Measurements from ENCODE around the gene LIN28A. TPM values are rescaled to one million over a fixed set of nuclear protein-coding genes. Genes with fewer than 3 reads are reported as not detected.
"Not testable (repeated sequence)": the region's sequence is repeated elsewhere in the genome, so short reads cannot be mapped to it uniquely, and the experiment has no call there.

LIN28A gene
- under 1 TPM in 5 of 10 donors, not detected in 5; 0.03 to 0.18 (median 0.06) TPM for polyA plus RNA-seq (ENCODE audit: insufficient read length in 10 of 10)
- long read RNA-seq, donor 1 = 0 reads
- long read RNA-seq, donor 2 = 0 reads
- long read RNA-seq, donor 3 = 0 reads
- long read RNA-seq, donor 4 = 0 reads
- long read RNA-seq, donor 5 = 0 reads
- long read RNA-seq, donor 6 = 0 reads
- long read RNA-seq, donor 7 = 0 reads
- long read RNA-seq, donor 8 = 0 reads
- long read RNA-seq, donor 9 = 0 reads

DNA sequence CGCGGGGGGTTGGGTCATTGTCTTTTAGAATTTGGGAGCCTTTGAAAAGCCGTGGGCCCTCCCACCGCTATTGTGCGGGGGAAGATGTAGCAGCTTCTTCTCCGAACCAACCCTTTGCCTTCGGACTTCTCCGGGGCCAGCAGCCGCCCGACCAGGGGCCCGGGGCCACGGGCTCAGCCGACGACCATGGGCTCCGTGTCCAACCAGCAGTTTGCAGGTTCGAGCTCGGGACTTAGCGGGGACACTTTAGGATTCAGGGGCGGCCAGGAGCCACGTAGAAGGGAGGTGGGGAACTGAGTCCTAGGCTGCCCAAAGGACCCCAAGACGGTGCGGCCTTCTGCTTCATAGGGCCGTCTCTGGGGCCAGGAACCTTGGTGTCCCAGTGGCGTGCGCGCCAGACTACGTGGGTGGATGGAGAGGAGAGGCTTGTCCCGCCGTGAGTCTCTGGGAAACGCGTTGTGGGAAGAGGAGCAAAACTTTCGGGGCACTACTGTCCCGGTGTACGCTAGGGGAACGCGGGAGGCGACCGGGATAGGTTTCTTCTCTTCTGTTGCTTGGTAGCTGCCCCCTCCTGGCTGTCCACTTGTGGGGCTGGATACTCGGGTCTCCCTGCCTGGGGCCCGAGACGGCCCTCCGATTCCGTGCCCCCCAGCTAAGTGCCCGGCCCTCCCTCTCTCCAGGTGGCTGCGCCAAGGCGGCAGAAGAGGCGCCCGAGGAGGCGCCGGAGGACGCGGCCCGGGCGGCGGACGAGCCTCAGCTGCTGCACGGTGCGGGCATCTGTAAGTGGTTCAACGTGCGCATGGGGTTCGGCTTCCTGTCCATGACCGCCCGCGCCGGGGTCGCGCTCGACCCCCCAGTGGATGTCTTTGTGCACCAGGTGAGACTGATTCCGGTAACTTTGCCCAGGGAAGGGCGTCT, at the start of gene LIN28A:
TSS of gene LIN28A (plus strand) at position 112 of the 918 bp plus-strand sequence. CDS start at position 187, 75 bp downstream.
- DNase-seq = no peak

- DNase-seq = no peak
These were observed 49.0 kb upstream of the LIN28A start for GRCh38 chr1:26361605-26362122.

DNA sequence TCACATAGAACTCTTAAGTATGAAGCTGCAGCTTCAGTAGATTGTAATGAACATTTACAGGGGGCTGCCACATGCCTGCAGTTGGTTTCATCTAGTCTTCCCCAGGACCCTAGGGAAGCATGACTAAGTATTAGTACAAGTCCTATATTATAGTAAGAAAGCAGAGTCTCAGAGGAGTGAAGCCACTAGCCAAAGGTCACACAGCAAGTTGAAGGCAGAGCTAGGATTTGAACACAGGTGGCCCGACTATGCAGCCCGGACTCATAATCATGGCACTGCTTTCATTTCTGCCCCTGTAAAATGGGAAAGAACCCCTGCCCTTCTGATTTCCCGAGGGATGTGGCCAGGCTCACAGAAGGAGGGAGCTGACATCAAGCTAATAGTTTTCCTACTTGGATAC, 48.3 kb upstream of the LIN28A start:
- DNase-seq = no peak

DNA sequence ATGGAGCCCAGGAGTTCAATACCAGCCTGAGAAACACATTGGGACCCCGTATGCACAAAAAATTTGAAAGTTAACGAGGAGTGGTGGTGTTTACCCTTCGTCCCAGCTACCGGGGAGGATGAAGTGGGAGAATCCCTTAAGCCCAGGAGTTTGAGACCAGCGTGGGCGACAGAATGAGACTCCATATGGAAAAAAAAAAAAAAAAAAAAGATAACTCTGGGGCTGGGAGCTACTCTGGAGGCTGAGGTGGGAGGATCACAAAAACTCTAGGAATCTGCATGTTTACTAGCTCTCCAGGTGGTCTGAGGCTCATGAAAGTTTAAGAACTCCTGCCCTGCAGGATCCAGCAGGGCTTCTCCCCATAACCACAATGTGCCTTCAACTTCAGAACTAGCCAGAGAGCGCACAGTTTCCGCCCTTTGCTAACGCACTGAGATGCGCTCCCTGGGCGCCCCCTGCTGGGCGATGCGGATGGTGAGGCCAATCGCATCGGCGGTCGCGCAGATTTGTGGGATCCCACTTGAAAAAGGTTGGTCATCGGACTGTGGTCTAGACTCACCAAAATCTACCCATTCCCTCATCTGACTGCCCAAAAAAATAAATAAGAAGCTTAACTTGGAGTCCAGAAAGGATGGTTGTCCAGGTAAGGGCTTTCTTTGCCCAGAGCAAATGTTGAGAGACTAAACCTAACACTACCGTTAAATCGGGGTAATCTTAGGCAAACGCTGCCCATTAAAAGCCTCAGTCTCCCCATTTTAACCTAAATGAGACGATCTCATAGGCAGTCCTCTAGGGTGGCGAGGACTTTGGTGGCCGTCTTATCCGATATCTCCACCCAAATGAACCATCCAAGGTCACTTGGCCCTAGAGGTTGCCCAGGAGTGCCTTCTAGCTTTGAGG, 46.8 kb upstream of the LIN28A start:
- peak; percentile 38 to 75 (median 64) for DNase-seq

GRCh38 chr1:26364956-26365355, 45.7 kb upstream of the LIN28A start:
- DNase-seq = no peak

GRCh38 chr1:26367441-26367840, 43.2 kb upstream of the LIN28A start:
- DNase-seq = no peak

DNA sequence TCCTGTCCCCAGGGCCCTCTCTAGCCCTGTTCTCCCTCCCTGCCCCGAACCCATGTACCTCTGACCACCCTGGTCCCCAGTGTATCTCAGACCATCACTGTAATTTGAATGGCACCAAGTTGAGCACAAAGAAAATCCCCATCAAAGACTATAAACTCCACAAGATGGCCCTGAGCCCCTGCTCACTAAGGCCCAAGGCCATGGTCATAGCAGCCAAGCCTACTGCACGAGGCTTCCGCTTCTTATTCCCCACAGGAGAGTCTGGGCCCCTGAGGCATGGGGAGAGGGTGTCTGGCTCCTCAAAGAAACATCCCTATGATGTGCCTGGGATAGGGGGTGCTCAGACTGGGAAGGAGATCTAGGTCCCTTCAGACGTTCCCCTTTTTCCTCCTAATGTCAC, 42.6 kb upstream of the LIN28A start:
- no peak for DNase-seq

DNA sequence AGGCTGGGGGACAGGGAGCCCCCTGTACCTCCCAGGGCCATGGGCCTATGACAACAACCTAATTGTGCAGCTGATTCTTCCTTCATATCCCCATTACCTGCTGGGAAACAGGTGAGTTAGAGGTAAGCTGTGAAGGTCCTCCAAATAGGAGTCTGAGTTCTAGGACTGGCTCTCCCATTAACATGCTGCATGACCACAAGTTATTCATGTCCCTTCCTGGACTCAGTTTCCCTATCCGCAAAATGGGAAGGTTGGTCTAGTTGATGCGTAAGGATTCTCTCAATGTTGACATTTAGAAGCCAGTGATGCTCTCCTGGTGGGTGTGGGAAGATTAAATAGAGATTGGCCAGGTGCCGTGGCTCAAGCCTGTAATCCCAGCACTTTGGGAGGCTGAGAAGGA, 42.1 kb upstream of the LIN28A start:
- DNase-seq = no peak

DNA sequence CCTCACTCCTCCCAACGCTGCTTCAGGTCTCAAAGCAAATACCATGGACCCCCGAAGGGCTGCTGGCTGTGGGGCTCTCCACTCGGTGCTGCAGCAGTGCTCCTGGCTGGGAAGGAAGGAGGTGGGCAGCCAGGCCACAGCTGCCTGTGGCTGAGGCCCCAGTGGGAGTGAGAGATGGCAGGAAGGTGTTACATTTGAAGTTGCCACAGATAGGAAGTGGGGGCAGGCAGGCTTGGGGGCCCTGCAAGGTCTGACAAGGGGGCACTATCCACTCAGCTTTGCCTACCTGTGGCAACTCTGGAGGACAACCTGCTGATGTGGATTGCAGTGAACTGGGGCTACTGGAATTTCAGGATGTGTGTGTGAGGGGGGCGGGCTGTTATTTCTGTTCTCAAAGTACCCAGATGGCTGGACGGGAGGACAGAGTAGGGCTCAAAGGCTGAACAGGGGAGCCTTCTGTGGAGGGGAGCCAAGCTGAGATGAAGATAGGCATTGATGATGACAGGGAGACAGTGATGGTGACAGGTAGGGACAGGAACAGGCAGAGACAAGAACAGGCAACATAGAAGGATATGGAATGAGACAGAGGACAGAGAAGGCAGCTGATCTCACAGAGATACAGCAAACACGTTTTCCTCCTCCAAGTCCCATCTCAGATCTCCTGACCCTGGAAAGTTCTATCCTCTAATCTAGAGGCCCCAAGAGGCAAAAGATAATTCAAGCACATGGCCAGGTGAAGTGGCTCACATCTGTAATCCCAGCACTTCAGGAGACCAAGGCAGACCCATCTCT, 39.8 kb upstream of the LIN28A start:
- no peak for DNase-seq

DNA sequence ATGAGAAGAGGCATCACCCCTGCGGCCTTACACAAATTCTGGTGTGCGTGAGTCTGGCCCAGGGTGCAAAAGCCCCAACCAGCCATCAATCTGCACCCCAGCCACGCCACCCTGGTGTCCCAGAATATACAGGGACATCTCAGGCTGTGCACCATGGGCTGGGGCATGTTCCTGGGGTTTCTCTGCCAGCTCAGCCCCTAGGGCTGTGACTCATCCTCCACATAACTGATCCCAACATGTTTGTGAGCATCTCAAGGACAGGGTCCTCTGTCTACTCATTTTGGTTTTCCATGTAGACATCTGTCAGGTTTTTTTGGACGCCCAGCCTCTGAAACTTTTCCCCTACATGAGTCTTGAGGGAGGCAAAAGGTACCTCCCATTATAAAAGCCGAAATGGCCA, 38.6 kb upstream of the LIN28A start:
- DNase-seq = no peak

GRCh38 chr1:26372611-26373010, 38.0 kb upstream of the LIN28A start, which contains the start of gene ZNF683:
TSS of gene ZNF683 (minus strand) at chr1:26372750. CDS start at chr1:26368571, 4,179 bp downstream.
- not testable (repeated sequence) for DNase-seq

DNA sequence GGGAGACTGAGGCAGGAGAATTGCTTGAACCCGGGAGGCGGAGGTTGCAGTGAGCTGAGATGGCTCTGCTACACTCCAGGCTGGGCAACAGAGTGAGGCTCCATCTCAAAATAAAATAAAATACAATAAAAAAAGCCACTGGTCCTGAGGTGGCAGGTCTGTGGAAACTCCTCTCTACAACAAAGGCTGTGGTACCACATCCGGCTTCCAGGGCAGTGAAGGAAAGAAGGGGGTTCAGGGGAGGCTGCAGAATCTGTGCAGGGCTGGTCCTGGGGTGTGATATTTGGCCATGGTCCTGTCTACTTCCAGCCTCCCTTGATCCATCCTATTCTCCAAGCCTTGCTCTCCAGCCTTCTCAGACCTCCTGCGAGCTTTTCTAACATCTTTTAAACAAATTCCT, 37.3 kb upstream of the LIN28A start:
- no peak for DNase-seq

DNA sequence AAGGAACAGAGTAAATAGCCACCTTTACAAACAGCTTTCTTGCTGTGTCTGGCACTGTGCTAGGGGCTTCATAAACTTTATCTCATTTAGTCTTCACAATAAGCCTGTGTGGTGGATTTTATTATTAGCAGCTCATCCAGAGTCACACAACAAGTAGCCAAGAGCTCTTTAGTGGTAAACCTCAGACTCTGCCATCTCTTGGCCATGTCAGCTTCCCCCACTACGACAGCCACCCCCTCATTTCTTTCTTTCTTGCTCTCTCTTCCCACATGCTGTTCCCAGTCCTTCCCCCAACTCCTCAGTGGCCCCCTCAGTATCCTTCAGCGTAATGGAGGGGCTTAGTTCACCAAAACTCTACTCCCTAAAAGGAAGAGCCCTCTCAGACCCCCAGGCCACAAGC, 36.8 kb upstream of the LIN28A start:
- DNase-seq = no peak

DNA sequence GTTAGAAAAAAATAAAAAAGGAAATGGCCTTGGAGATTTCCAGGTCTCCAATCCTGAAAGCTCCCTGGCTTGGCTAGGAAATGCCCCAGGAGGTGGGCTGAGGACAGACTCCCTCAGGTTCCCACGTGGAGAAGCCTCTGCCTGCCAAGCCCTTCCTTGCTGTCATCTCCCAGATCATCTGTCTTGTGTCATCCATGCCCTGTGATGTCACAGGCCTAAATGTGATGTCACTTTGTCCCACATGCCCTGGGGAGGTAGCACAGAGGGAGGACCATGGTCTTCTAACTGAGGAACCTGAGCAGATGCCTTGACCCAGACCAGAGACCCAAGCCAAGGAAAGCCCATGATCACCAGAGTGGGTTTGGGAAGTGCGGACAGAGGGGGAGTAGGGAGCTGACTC, 36.3 kb upstream of the LIN28A start:
- not testable (repeated sequence) for DNase-seq

- DNase-seq = no peak
These were observed 35.5 kb upstream of the LIN28A start for GRCh38 chr1:26375081-26375480.

DNA sequence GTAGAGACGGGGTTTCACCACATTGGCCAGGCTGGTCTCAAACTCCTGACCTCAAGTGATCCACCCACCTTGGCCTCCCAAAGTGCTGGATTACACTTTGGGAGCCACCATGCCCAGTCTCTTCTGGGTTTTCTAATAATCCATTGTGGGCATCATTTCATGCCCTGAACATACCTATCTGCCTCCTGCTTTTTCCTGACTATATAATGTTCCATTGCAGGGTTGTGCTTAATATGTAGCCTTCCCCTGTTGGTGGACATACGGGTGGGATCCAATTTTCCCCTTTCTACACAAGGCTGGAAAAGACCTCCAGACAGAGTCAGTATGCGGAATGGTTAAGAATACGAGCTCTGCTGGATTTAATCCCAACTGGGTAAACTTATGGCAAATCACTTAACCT, 34.6 kb upstream of the LIN28A start:
- no peak for DNase-seq

DNA sequence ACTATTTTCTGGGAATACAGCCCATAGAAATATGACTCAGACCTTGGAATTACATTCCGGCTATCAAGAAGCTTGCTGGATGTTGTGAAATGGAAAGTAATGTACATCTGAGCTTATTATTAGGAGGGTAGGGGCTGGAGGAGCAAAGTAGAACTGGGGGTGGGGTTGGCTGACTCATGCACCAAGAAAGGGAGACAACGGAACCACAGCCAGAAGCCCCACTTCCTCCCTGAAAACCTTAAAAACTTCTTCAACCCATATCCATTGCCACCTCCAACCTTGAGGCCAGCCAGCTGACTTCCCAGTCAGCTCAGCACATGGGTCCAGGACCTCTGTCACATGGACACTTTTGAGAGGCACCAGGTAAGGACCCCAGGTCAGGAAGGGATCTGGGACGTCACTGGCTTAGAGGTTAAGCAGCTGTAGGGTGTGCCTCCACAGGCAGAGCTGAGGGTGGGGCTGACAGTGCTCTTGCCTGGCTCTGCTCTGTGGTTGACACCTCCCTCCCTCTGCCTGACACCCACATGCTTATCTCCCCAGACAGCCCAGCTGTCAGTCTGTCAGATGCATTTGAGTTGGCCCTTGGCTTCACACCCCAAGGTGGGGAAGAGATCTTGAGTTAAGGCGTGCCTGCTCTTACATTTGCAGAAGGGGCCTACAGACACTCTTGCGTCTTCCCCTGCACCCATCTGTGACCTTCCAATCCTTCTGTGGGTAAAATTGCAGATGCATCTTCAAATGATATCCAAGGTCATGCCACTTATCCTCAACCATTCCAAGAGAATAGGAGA, 32.3 kb upstream of the LIN28A start:
- peak; percentile 53 to 96 (median 62) for DNase-seq

GRCh38 chr1:26378879-26379251, 31.8 kb upstream of the LIN28A start:
- no peak for DNase-seq

GRCh38 chr1:26384076-26384475, 26.5 kb upstream of the LIN28A start:
- DNase-seq = no peak

- not testable (repeated sequence) for DNase-seq
These were observed 25.6 kb upstream of the LIN28A start for GRCh38 chr1:26385063-26385462.

Measured in muscle of back (tissue), 13 donors.